Parathyroid adenoma (tissue), 2 donors: ENCODE measurements around the gene ERICH2.

Source experiments
- H2AFZ ChIP-seq: fragments of 300-600 bp; sonication (generic); one replicate; pipeline ENCODE4 v1.7.0; 2017; ENCODE audit warnings: antibody characterized with exemption, mild to moderate bottlenecking
- H3K27ac ChIP-seq: fragments of 300-600 bp; sonication (generic); one replicate; pipeline ENCODE4 v1.7.0; 2017
- H3K27me3 ChIP-seq: fragments of 300-600 bp; sonication (generic); one replicate; pipeline ENCODE4 v1.7.0; 2017; ENCODE audit warnings: low read length; ENCODE audit not compliant: control insufficient read depth, insufficient read depth
- H3K36me3 ChIP-seq: fragments of 300-600 bp; sonication (generic); one replicate; pipeline ENCODE4 v1.7.0; 2017; ENCODE audit warnings: low read length; ENCODE audit not compliant: control insufficient read depth, insufficient read depth
- H3K4me1 ChIP-seq: fragments of 300-600 bp; sonication (generic); one replicate; pipeline ENCODE4 v1.7.0; 2017; ENCODE audit warnings: control low read depth
- H3K4me2 ChIP-seq: fragments of 300-600 bp; sonication (generic); one replicate; pipeline ENCODE4 v1.7.0; 2017; ENCODE audit warnings: low read length
- H3K4me3 ChIP-seq: fragments of 300-600 bp; sonication (generic); one replicate; pipeline ENCODE4 v1.7.0; 2017; ENCODE audit warnings: low read depth, low read length
- H3K79me2 ChIP-seq: fragments of 300-600 bp; sonication (generic); one replicate; pipeline ENCODE4 v1.7.0; 2017; ENCODE audit warnings: control low read depth
- H3K9ac ChIP-seq: fragments of 300-600 bp; sonication (generic); one replicate; pipeline ENCODE4 v1.7.0; 2017; ENCODE audit warnings: mild to moderate bottlenecking
- H3K9me3 ChIP-seq: fragments of 300-600 bp; sonication (generic); one replicate; pipeline ENCODE4 v1.7.0; 2017; ENCODE audit warnings: low read length; ENCODE audit not compliant: control insufficient read depth
- TF ChIP-seq, protein P1 (sequence below): fragments of 300-600 bp; sonication (generic); IDR thresholded peaks from one replicate; pipeline ENCODE4 v1.7.0; 2017; ENCODE audit warnings: antibody characterized with exemption, mild to moderate bottlenecking
- donor health status: primary hyperparathyroidism.

ERICH2 gene

GRCh38 chr2:170739048-170739447, 31.1 kb upstream of the ERICH2 start:
- H3K27ac ChIP-seq, result no peak overlapping the region
- H3K4me3 ChIP-seq, result no peak overlapping the region
- H3K9me3 ChIP-seq, result no peaks in the 10 kb centered on the region
- no peaks in the 10 kb centered on the region for H3K4me1 ChIP-seq
- TF ChIP-seq, protein P1, sequence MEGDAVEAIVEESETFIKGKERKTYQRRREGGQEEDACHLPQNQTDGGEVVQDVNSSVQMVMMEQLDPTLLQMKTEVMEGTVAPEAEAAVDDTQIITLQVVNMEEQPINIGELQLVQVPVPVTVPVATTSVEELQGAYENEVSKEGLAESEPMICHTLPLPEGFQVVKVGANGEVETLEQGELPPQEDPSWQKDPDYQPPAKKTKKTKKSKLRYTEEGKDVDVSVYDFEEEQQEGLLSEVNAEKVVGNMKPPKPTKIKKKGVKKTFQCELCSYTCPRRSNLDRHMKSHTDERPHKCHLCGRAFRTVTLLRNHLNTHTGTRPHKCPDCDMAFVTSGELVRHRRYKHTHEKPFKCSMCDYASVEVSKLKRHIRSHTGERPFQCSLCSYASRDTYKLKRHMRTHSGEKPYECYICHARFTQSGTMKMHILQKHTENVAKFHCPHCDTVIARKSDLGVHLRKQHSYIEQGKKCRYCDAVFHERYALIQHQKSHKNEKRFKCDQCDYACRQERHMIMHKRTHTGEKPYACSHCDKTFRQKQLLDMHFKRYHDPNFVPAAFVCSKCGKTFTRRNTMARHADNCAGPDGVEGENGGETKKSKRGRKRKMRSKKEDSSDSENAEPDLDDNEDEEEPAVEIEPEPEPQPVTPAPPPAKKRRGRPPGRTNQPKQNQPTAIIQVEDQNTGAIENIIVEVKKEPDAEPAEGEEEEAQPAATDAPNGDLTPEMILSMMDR, result no peak
- no peak overlapping the region for H2AFZ ChIP-seq
- no peak overlapping the region for H3K4me2 ChIP-seq
- no peak overlapping the region for H3K9ac ChIP-seq
- no peaks in the 10 kb centered on the region for H3K27me3 ChIP-seq
- H3K36me3 ChIP-seq, result no peaks in the 10 kb centered on the region
- H3K79me2 ChIP-seq, result no peaks in the 10 kb centered on the region

DNA sequence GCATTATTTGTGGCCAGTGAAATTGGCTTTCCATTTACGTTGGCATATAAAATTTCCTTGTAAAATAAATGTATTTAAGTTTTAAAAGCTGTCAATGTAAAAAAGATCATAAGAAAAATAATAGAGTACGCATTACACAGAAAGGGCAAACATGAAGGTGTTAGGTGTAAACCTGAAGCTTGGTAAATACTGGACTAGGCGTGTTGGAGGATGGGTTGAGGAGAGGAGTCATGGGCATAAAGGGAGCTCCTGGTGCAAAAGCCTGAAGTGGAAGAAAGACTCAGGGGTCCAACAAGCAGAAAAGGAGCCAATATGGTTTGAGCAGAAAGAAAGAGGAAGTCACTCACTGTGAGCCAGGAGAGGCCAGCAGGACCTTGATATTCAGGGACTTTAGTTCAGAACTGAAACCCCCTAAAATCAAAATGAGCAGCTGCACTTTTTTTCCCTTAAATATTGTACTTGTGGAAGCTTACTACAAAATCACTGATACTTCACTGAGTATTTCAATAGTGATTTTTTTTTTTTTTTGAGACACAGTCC, 30.6 kb upstream of the ERICH2 start:
- no peaks in the 10 kb centered on the region for H3K4me1 ChIP-seq
- H2AFZ ChIP-seq, result no peak overlapping the region
- no peaks in the 10 kb centered on the region for H3K27me3 ChIP-seq
- no peaks in the 10 kb centered on the region for H3K36me3 ChIP-seq
- H3K9me3 ChIP-seq, result no peaks in the 10 kb centered on the region
- no peak overlapping the region for H3K4me2 ChIP-seq
- no peak overlapping the region for H3K9ac ChIP-seq
- no peak overlapping the region for H3K4me3 ChIP-seq
- no peak overlapping the region for H3K27ac ChIP-seq
- TF ChIP-seq, protein P1, result no peak
- no peaks in the 10 kb centered on the region for H3K79me2 ChIP-seq

GRCh38 chr2:170740660-170741059, 29.5 kb upstream of the ERICH2 start:
- TF ChIP-seq, protein P1, result no peak
- H3K4me3 ChIP-seq, result no peak overlapping the region
- no peak overlapping the region for H3K4me2 ChIP-seq

GRCh38 chr2:170742000-170742399, 28.2 kb upstream of the ERICH2 start:
- Histone ChIP-seq H3K4me3 (no peak overlapping the region), H3K9ac (no peak overlapping the region), H3K36me3 (no peaks in the 10 kb centered on the region), H3K9me3 (no peaks in the 10 kb centered on the region), H2AFZ (no peak overlapping the region), H3K4me1 (no peaks in the 10 kb centered on the region), H3K27me3 (no peaks in the 10 kb centered on the region), H3K79me2 (no peaks in the 10 kb centered on the region), H3K4me2 (no peak overlapping the region), H3K27ac (no peak overlapping the region)
- TF ChIP-seq, protein P1, result no peak

More at GRCh38 chr2:170740660-170741059, 29.5 kb upstream of the ERICH2 start:
- Histone ChIP-seq H3K27me3 (no peaks in the 10 kb centered on the region), H3K9ac (no peak overlapping the region), H3K27ac (no peak overlapping the region), H3K79me2 (no peaks in the 10 kb centered on the region), H3K4me1 (no peaks in the 10 kb centered on the region), H3K9me3 (no peaks in the 10 kb centered on the region), H3K36me3 (no peaks in the 10 kb centered on the region), H2AFZ (no peak overlapping the region)

- H3K9me3 ChIP-seq, result no peaks in the 10 kb centered on the region
- TF ChIP-seq, protein P1, result no peak
- H3K36me3 ChIP-seq, result no peaks in the 10 kb centered on the region
- H3K27me3 ChIP-seq, result no peaks in the 10 kb centered on the region
- no peak overlapping the region for H3K27ac ChIP-seq
- H3K9ac ChIP-seq, result no peak overlapping the region
- H3K4me2 ChIP-seq, result no peak overlapping the region
- H3K4me3 ChIP-seq, result no peak overlapping the region
- H3K79me2 ChIP-seq, result no peaks in the 10 kb centered on the region
- H2AFZ ChIP-seq, result no peak overlapping the region
- H3K4me1 ChIP-seq, result no peaks in the 10 kb centered on the region
Observed at GRCh38 chr2:170742896-170743529, 27.2 kb upstream of the ERICH2 start.
